ENCODE data around the gene ZEB1. TPM values are rescaled to one million over a fixed set of nuclear protein-coding genes. Genes with fewer than 3 reads are reported as not detected.

ZEB1 gene
- total and polyA plus RNA-seq, 9 of the 15 experiments (the other 6 are each of a cell fraction or from before 2014, with no cell fraction given): 2.1 to 8.4 (median 4.9) TPM

DNA sequence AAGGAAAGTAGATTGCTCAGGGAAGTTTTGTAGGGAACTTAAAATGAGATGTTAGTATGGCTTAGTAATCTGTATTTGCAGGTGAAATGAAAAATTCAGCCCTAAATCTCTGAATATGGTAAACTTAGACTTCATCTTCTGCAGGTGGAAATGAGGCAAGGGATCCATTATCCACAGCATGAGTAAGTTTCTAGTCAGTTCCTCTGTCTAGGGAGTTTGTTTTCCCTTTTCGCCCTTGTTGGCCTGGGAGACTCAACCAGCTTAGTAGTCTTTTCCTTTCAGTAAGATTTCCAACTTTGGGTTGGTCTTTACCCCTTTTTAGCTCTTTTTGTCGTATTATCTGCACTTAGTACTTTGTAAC lies 65.6 kb downstream of the ZEB1 start:
- no peaks in the 10 kb centered on the region for H3K9me3 ChIP-seq (replicated peaks; ENCODE audit: control insufficient read depth, insufficient read depth, low read depth, low read length)
- WGBS (ENCODE audit: insufficient coverage, low coverage, missing lambda C conversion rate): 32% methylated on average over 2 of the region's 2 CpGs
- ATAC-seq: no peak
- H3K27me3 ChIP-seq (ENCODE audit: control insufficient read depth in 2 of 2, insufficient read depth in 2 of 2, low read length in 2 of 2): no peaks in the 10 kb centered on the region
- no peaks in the 10 kb centered on the region for H3K36me3 ChIP-seq (ENCODE audit: control insufficient read depth, insufficient read depth, low read length)
- no peak overlapping the region for H3K9ac ChIP-seq (ENCODE audit: insufficient read depth in 1 of 2, low read depth in 2 of 2, low read length in 2 of 2)
- TF ChIP-seq MAFF (IDR thresholded peaks at IDR 0.05; ENCODE audit: low read length) (no peak), TAF1 (IDR thresholded peaks at IDR 0.05; ENCODE audit: control insufficient read depth, extremely low read depth, insufficient read depth, low read length, severe bottlenecking) (no peak), HDAC1 (IDR thresholded peaks at IDR 0.05) (no peak), FOSL1 (tag; conservative IDR thresholded peaks at IDR 0.05) (no peak), SREBF1 (IDR thresholded peaks at IDR 0.05; ENCODE audit: borderline replicate concordance, low read depth, low read length) (no peak), PHF20 (IDR thresholded peaks at IDR 0.05; ENCODE audit: partially characterized antibody) (no peak)
- ChIA-PET POLR2A (no interaction called here), CTCF (ENCODE audit: low intra/inter-chr PET ratio) (no interaction called here)
- H3K9me1 ChIP-seq (ENCODE audit: control insufficient read depth, insufficient read depth, low read length): no peaks in the 10 kb centered on the region
- no TSS peak for BruUV-seq (replicated peaks)
- no peak for DNase-seq (ENCODE audit: extremely low read depth in 1 of 4, low spot score in 3 of 4)
- H3K79me2 ChIP-seq (ENCODE audit: control insufficient read depth, insufficient read depth, low read length): no peaks in the 10 kb centered on the region
- H3K4me1 ChIP-seq (replicated peaks in 1 of 2; ENCODE audit: control insufficient read depth in 2 of 2, insufficient read depth in 2 of 2, low read length in 2 of 2): no peaks in the 10 kb centered on the region
- H4K20me1 ChIP-seq (replicated peaks; ENCODE audit: control insufficient read depth, insufficient read depth, low read length): no peaks in the 10 kb centered on the region
- H3K27ac ChIP-seq (ENCODE audit: extremely low read depth, low read depth, low read length): no peak overlapping the region
- H2AFZ ChIP-seq (ENCODE audit: low read depth, low read length): no peak overlapping the region
- in situ Hi-C loops (cut with MboI): no loop called here
- intact Hi-C loops (cut with micrococcal nuclease): no loop called here
- FAIRE-seq: no peak
- no peak overlapping the region for H3K4me2 ChIP-seq (ENCODE audit: insufficient read depth, low read length)
- H3K4me3 ChIP-seq: no peak overlapping the region

- no peaks in the 10 kb centered on the region for H3K79me2 ChIP-seq (ENCODE audit: control insufficient read depth, insufficient read depth, low read length)
- 40% methylated on average over 3 of the region's 3 CpGs for WGBS (ENCODE audit: insufficient coverage, low coverage, missing lambda C conversion rate)
- H4K20me1 ChIP-seq (replicated peaks; ENCODE audit: control insufficient read depth, insufficient read depth, low read length): no peaks in the 10 kb centered on the region
- no peak overlapping the region for H3K27ac ChIP-seq (ENCODE audit: extremely low read depth, low read depth, low read length)
- no peaks in the 10 kb centered on the region for H3K9me3 ChIP-seq (replicated peaks; ENCODE audit: control insufficient read depth, insufficient read depth, low read depth, low read length)
- CTCF ChIA-PET (ENCODE audit: low intra/inter-chr PET ratio): no interaction called here
- no peaks in the 10 kb centered on the region for H3K9me1 ChIP-seq (ENCODE audit: control insufficient read depth, insufficient read depth, low read length)
- in situ Hi-C loops (cut with MboI): no loop called here
- H3K4me2 ChIP-seq (ENCODE audit: insufficient read depth, low read length): no peak overlapping the region
- H2AFZ ChIP-seq (ENCODE audit: low read depth, low read length): no peak overlapping the region
- H3K36me3 ChIP-seq (ENCODE audit: control insufficient read depth, insufficient read depth, low read length): no peaks in the 10 kb centered on the region
- DNase-seq (ENCODE audit: extremely low read depth in 1 of 4, low spot score in 3 of 4) (no peak), ATAC-seq (no peak), FAIRE-seq (no peak)
- H3K9ac ChIP-seq (ENCODE audit: insufficient read depth in 1 of 2, low read depth in 2 of 2, low read length in 2 of 2): no peak overlapping the region
- POLR2A ChIA-PET: no interaction called here
- no peak overlapping the region for H3K4me3 ChIP-seq
- no peaks in the 10 kb centered on the region for H3K27me3 ChIP-seq (ENCODE audit: control insufficient read depth in 2 of 2, insufficient read depth in 2 of 2, low read length in 2 of 2)
- TF ChIP-seq MXI1 (IDR thresholded peaks at IDR 0.05; ENCODE audit: low read depth, low read length): no peak
- TF ChIP-seq ILF3 (IDR thresholded peaks at IDR 0.05; ENCODE audit: borderline replicate concordance): no peak
- TF ChIP-seq E4F1 (CRISPR knock-in tag; IDR thresholded peaks at IDR 0.05; ENCODE audit: borderline replicate concordance): no peak
- no peak for TF ChIP-seq KLF13 (tag; IDR thresholded peaks at IDR 0.05; ENCODE audit: borderline replicate concordance, low read depth)
- no peak for TF ChIP-seq ZNF830 (CRISPR knock-in tag; IDR thresholded peaks at IDR 0.05)
- TF ChIP-seq, protein P1, sequence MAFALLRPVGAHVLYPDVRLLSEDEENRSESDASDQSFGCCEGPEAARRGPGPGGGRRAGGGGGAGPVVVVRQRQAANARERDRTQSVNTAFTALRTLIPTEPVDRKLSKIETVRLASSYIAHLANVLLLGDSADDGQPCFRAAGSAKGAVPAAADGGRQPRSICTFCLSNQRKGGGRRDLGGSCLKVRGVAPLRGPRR (CRISPR knock-in tag; IDR thresholded peaks at IDR 0.05): no peak
- no peak for TF ChIP-seq HNRNPLL (IDR thresholded peaks at IDR 0.05; ENCODE audit: low read depth, low read length, poor library complexity, severe bottlenecking)
- no TSS peak for BruUV-seq (replicated peaks)
- H3K4me1 ChIP-seq (replicated peaks in 1 of 2; ENCODE audit: control insufficient read depth in 2 of 2, insufficient read depth in 2 of 2, low read length in 2 of 2): no peaks in the 10 kb centered on the region
- intact Hi-C loops (cut with micrococcal nuclease): no loop called here
Observed at GRCh38 chr10:31390804-31391203, 71.8 kb downstream of the ZEB1 start.
